Activated B cell treated with CpG ODN at 0.5 μM for 24 hours (primary cell): ENCODE measurements around the gene LINGO4. TPM values are rescaled to one million over a fixed set of nuclear protein-coding genes. Genes with fewer than 3 reads are reported as not detected.
A peak's percentile ranks its signal among the peaks of the same experiment; 100 is the strongest.

Source experiments
- ATAC-seq: fragments of 200-7000 bp; cut with Tn5 transposase; one replicate; pipeline ENCODE4 v1.10.0; 2021; ENCODE audit warnings: low read depth, mild to moderate bottlenecking, moderate library complexity
- CTCF ChIA-PET: fragments of 350-600 bp; sonication (Branson Sonifier 250); formaldehyde crosslinking; loops from one replicate; lab custom pipeline; 2021; ENCODE audit warnings: antibody characterized with exemption; lab: Charles Lee
- POLR2A ChIA-PET: fragments of 350-600 bp; sonication (Branson Sonifier 250); formaldehyde crosslinking; loops from one replicate; lab custom pipeline; 2021; ENCODE audit warnings: antibody characterized with exemption; lab: Charles Lee
- DNase-seq: peaks from one replicate; pipeline ENCODE4 v3.0.0; 2022
- H3K27ac Mint-ChIP-seq: one replicate; pipeline ENCODE4 v1.8.0; 2020; ENCODE audit warnings: mixed read lengths
- H3K27me3 Mint-ChIP-seq: one replicate; pipeline ENCODE4 v1.8.0; 2021; ENCODE audit warnings: mixed read lengths
- H3K36me3 Mint-ChIP-seq: one replicate; pipeline ENCODE4 v1.8.0; 2021; ENCODE audit warnings: low read depth, mixed read lengths
- H3K4me1 Mint-ChIP-seq: one replicate; pipeline ENCODE4 v1.8.0; 2021; ENCODE audit warnings: mixed read lengths
- H3K4me3 Mint-ChIP-seq: one replicate; pipeline ENCODE4 v1.8.0; 2020; ENCODE audit warnings: mild to moderate bottlenecking, mixed read lengths
- H3K9me3 Mint-ChIP-seq: one replicate; pipeline ENCODE4 v1.8.0; 2020; ENCODE audit warnings: mixed read lengths
- CTCF ChIP-seq: fragments of 200-600 bp; IDR thresholded peaks from one replicate; pipeline ENCODE4 v1.8.0; 2022; ENCODE audit warnings: antibody characterized with exemption, mild to moderate bottlenecking
- intact Hi-C: fragments of 100-400 bp; cut with micrococcal nuclease; formaldehyde crosslinking; loops from one replicate; pipeline ENCODE4 v1.15.1; 2024
- total RNA-seq: library from RNA; stranded (reverse); gene quantifications from 2 replicates; pipeline ENCODE4 v1.2.3, GENCODE V29; 2022

LINGO4 gene
- total RNA-seq, 1 donor from 2014 or later = not detected

GRCh38 chr1:151837197-151837596 lies 32.0 kb upstream of the LINGO4 start:
- H3K4me1 Mint-ChIP-seq = peaks cover 36% of the 10 kb centered on the region
- CTCF ChIA-PET = interaction anchor here (0.7 to 1.4 kb wide), 8 partner anchors 44 to 737 kb away, joined by 3 to 6 read pairs (median 4); no protein-coding TSS in a partner anchor
- DNase-seq = no peak

DNA sequence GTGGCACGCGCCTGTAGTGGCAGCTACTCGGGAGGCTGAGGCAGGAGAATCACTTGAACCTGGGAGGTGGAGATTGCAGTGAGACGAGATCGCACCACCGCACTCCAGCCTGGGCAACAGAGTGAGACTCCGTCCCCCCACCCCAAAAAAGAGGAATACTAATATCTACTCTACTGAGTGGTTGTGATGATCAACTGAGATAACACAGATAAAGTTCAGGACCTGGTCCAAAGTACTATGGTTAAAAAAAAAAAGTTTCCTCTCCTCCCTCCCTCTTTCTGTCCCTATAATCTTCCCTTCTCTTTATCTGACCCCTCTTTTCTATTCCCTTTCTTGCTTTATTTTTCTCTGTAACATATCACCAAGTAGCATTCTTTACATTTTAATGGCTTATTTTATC lies 30.4 kb upstream of the LINGO4 start:
- no peak overlapping the region for H3K4me3 Mint-ChIP-seq
- ChIA-PET CTCF (interaction anchor here (0.9 to 1.4 kb wide), 8 partner anchors 36 to 522 kb away, joined by 3 to 6 read pairs (median 4); no protein-coding TSS in a partner anchor), POLR2A (no interaction called here)
- H3K4me1 Mint-ChIP-seq = peaks cover 32% of the 10 kb centered on the region
- no peaks in the 10 kb centered on the region for H3K36me3 Mint-ChIP-seq
- H3K27me3 Mint-ChIP-seq = peaks cover 3% of the 10 kb centered on the region
- DNase-seq = no peak
- TF ChIP-seq CTCF = no peak
- H3K27ac Mint-ChIP-seq = no peak overlapping the region
- ATAC-seq = no peak
- no peaks in the 10 kb centered on the region for H3K9me3 Mint-ChIP-seq
- intact Hi-C loops = loop anchor here (5.0 to 10.0 kb wide), 4 partner anchors 161 to 638 kb away; partner anchors contain the start of genes PIP5K1A and POGZ

More at GRCh38 chr1:151837197-151837596, 32.0 kb upstream of the LINGO4 start:
- no peak for TF ChIP-seq CTCF
- H3K27me3 Mint-ChIP-seq = peaks cover 3% of the 10 kb centered on the region
- H3K27ac Mint-ChIP-seq = no peak overlapping the region
- intact Hi-C loops = loop anchor here (2.0 to 10.0 kb wide), 5 partner anchors 162 to 640 kb away; partner anchors contain the start of genes PIP5K1A and POGZ
- no peak for ATAC-seq
- no peaks in the 10 kb centered on the region for H3K9me3 Mint-ChIP-seq
- POLR2A ChIA-PET = interaction anchor here (0.5 to 1.0 kb wide), 2 partner anchors 47 to 398 kb away, joined by 3 read pairs; partner anchors contain the start of gene TDRKH
- H3K36me3 Mint-ChIP-seq = no peaks in the 10 kb centered on the region
- peak overlapping the region; percentile 80 for H3K4me3 Mint-ChIP-seq

GRCh38 chr1:151834239-151834638 lies 29.0 kb upstream of the LINGO4 start:
- no peak overlapping the region for H3K27ac Mint-ChIP-seq
- peaks cover 21% of the 10 kb centered on the region for H3K4me1 Mint-ChIP-seq
- no peak for ATAC-seq
- no peaks in the 10 kb centered on the region for H3K9me3 Mint-ChIP-seq
- H3K27me3 Mint-ChIP-seq = peaks cover 9% of the 10 kb centered on the region
- no peaks in the 10 kb centered on the region for H3K36me3 Mint-ChIP-seq
- TF ChIP-seq CTCF = no peak
- intact Hi-C loops = loop anchor here (10.0 kb wide), 1 partner anchor 159 kb away; no protein-coding TSS in a partner anchor
- H3K4me3 Mint-ChIP-seq = no peak overlapping the region
- CTCF ChIA-PET = interaction anchor here (0.6 to 0.9 kb wide), 2 partner anchors 241 to 728 kb away, joined by 3 read pairs; no protein-coding TSS in a partner anchor
- POLR2A ChIA-PET = interaction anchor here (0.6 kb wide), 1 partner anchor 509 kb away, joined by 7 read pairs; no protein-coding TSS in a partner anchor
- no peak for DNase-seq

- Mint-ChIP-seq H3K27me3 (peaks cover 12% of the 10 kb centered on the region), H3K4me3 (no peak overlapping the region), H3K9me3 (no peaks in the 10 kb centered on the region), H3K4me1 (peaks cover 21% of the 10 kb centered on the region), H3K36me3 (no peaks in the 10 kb centered on the region), H3K27ac (no peak overlapping the region)
- intact Hi-C loops = loop anchor here (10.0 kb wide), 1 partner anchor 159 kb away; no protein-coding TSS in a partner anchor
- no peak for DNase-seq
- ChIA-PET CTCF (no interaction called here), POLR2A (no interaction called here)
- no peak for ATAC-seq
- TF ChIP-seq CTCF = no peak
Observed at GRCh38 chr1:151833172-151833900, 28.1 kb upstream of the LINGO4 start.
